Neural cell (in vitro differentiated cells): ENCODE results near the gene TIMM17B. TPM values are rescaled to one million over a fixed set of nuclear protein-coding genes. Genes with fewer than 3 reads are reported as not detected.

ENCODE experiments used
- H2AFZ ChIP-seq: fragments of 200-600, 300-800 bp; sonication (generic), shearing (Covaris generic); 2 replicates; pipeline ENCODE4 v1.6.0; 2014; ENCODE audit warnings: low read depth, mild to moderate bottlenecking, antibody characterized with exemption, low read length, moderate library complexity
- H3F3A ChIP-seq: fragments of 200-600 bp; shearing (Covaris generic); 2 replicates; pipeline ENCODE4 v1.6.1; 2016; ENCODE audit warnings: mild to moderate bottlenecking, moderate library complexity, mixed read lengths, antibody characterized with exemption, low read length; ENCODE audit not compliant: insufficient read depth, poor library complexity, severe bottlenecking
- H3K27ac ChIP-seq: fragments of 200-600, 300-800 bp; sonication (generic), shearing (Covaris generic); 2 replicates; pipeline ENCODE4 v1.5.1; 2014; ENCODE audit warnings: mild to moderate bottlenecking, low read length, moderate library complexity
- H3K27me3 ChIP-seq: fragments of 300-800, 200-600 bp; sonication (generic), shearing (Covaris generic); 2 replicates; pipeline ENCODE4 v1.6.0; 2014; ENCODE audit warnings: mild to moderate bottlenecking, low read depth, low read length, moderate library complexity; ENCODE audit not compliant: insufficient read depth
- H3K36me3 ChIP-seq: fragments of 300-800, 200-600 bp; sonication (generic), shearing (Covaris generic); 2 replicates; pipeline ENCODE4 v1.5.1; 2014; ENCODE audit warnings: mild to moderate bottlenecking, antibody characterized with exemption, low read length, moderate library complexity; ENCODE audit not compliant: insufficient read depth
- H3K4me2 ChIP-seq: fragments of 300-800, 200-600 bp; sonication (generic), shearing (Covaris generic); 2 replicates; pipeline ENCODE4 v1.6.0; 2014; ENCODE audit warnings: mild to moderate bottlenecking, low read length
- H3K4me3 ChIP-seq: fragments of 300-800, 200-600 bp; sonication (generic), shearing (Covaris generic); 2 replicates; pipeline ENCODE4 v1.5.1; 2014; ENCODE audit warnings: mild to moderate bottlenecking, low read length, moderate library complexity
- H3K79me2 ChIP-seq: fragments of 200-600 bp; shearing (Covaris generic); replicated peaks from 2 replicates; pipeline ENCODE4 v1.6.0; 2014; ENCODE audit warnings: mild to moderate bottlenecking, low read length, moderate library complexity; ENCODE audit not compliant: insufficient read depth
- H3K9ac ChIP-seq: fragments of 300-800, 200-600 bp; sonication (generic), shearing (Covaris generic); 2 replicates; pipeline ENCODE4 v1.6.1; 2016; ENCODE audit warnings: mild to moderate bottlenecking, low read length, mixed read lengths
- H3K9me2 ChIP-seq: fragments of 200-600 bp; shearing (Covaris generic); 2 replicates; pipeline ENCODE4 v1.6.1; 2016; ENCODE audit warnings: mild to moderate bottlenecking, low read length, mixed read lengths; ENCODE audit not compliant: insufficient read depth
- H3K9me3 ChIP-seq: fragments of 200-600, 300-800 bp; sonication (generic), shearing (Covaris generic); 2 replicates; pipeline ENCODE4 v1.6.1; 2016; ENCODE audit warnings: mild to moderate bottlenecking, mixed run types, low read length, moderate library complexity, mixed read lengths
- H4K20me1 ChIP-seq: fragments of 200-600 bp; shearing (Covaris generic); 2 replicates; pipeline ENCODE4 v1.6.1; 2016; ENCODE audit warnings: mild to moderate bottlenecking, mixed run types; ENCODE audit not compliant: insufficient read depth
- CTCF ChIP-seq: fragments of 450-650 bp; IDR thresholded peaks from 2 replicates; pipeline ENCODE4 v1.5.1; 2014; ENCODE audit warnings: antibody characterized with exemption, mild to moderate bottlenecking, moderate library complexity; ENCODE audit not compliant: poor library complexity, severe bottlenecking
- EP300 ChIP-seq: fragments of 450-650 bp; conservative IDR thresholded peaks from 2 replicates; pipeline ENCODE4 v1.6.1; 2014; ENCODE audit warnings: antibody characterized with exemption, mild to moderate bottlenecking, moderate library complexity; ENCODE audit not compliant: poor library complexity, severe bottlenecking
- EZH2 ChIP-seq: fragments of 200-600, 300-800 bp; shearing (Covaris generic), sonication (generic); IDR thresholded peaks from 2 replicates; pipeline ENCODE4 v1.6.1; 2014; ENCODE audit warnings: antibody characterized with exemption, low read length, borderline replicate concordance, mild to moderate bottlenecking; ENCODE audit not compliant: insufficient read depth, poor library complexity, severe bottlenecking
- MXI1 ChIP-seq: fragments of 450-650 bp; conservative IDR thresholded peaks from 2 replicates; pipeline ENCODE4 v1.6.1; 2014; ENCODE audit warnings: antibody characterized with exemption, mild to moderate bottlenecking; ENCODE audit not compliant: poor library complexity, severe bottlenecking
- POLR2AphosphoS5 ChIP-seq: IDR thresholded peaks from 2 replicates; pipeline ENCODE4 v1.6.1; 2012
- RAD21 ChIP-seq: fragments of 450-650 bp; conservative IDR thresholded peaks from 2 replicates; pipeline ENCODE4 v1.6.1; 2014; ENCODE audit warnings: antibody characterized with exemption, mild to moderate bottlenecking, moderate library complexity
- REST ChIP-seq: IDR thresholded peaks from 2 replicates; pipeline ENCODE4 v1.6.1; 2012; ENCODE audit warnings: borderline replicate concordance
- SMC3 ChIP-seq: fragments of 450-650 bp; conservative IDR thresholded peaks from 2 replicates; pipeline ENCODE4 v1.6.1; 2014; ENCODE audit warnings: antibody characterized with exemption, mild to moderate bottlenecking, moderate library complexity; ENCODE audit not compliant: poor library complexity
- TAF1 ChIP-seq: IDR thresholded peaks from 2 replicates; pipeline ENCODE4 v1.6.1; 2012; ENCODE audit warnings: low read depth
- polyA plus RNA-seq: library from polyadenylated mRNA; depleted of rRNA; stranded (reverse); fragments of >200 nt; gene quantifications from 2 replicates; pipeline ENCODE4 v1.2.3, GENCODE V29; 2014

TIMM17B gene
- polyA plus RNA-seq, 1 donor from 2014 or later: 131 TPM

- TF ChIP-seq EP300 (no peak), SMC3 (no peak), REST (no peak), EZH2 (no peak), RAD21 (no peak), MXI1 (no peak), CTCF (no peak), TAF1 (no peak), POLR2AphosphoS5 (no peak)
- Histone ChIP-seq H3K9ac (no peak overlapping the region), H3F3A (no peaks in the 10 kb centered on the region)
These were observed 48.7 kb downstream of the TIMM17B start for GRCh38 chrX:48848847-48849246.

More at GRCh38 chrX:48848847-48849246, 48.7 kb downstream of the TIMM17B start:
- H4K20me1 ChIP-seq: no peaks in the 10 kb centered on the region
- H3K9me3 ChIP-seq: no peaks in the 10 kb centered on the region
- no peak overlapping the region for H3K4me2 ChIP-seq
- H3K36me3 ChIP-seq: no peaks in the 10 kb centered on the region
- no peak overlapping the region for H2AFZ ChIP-seq
- H3K9me2 ChIP-seq: no peaks in the 10 kb centered on the region
- no peaks in the 10 kb centered on the region for H3K79me2 ChIP-seq
- H3K4me3 ChIP-seq: no peak overlapping the region
- H3K27ac ChIP-seq: no peak overlapping the region
- no peaks in the 10 kb centered on the region for H3K27me3 ChIP-seq

Other genes with a start within 250 kb of the TIMM17B start
- gene WAS, start 214.0 kb downstream of the TIMM17B start, polyA plus RNA-seq: 1.0 and 1.1 TPM in 2 replicates
- 3.1 and 3.2 TPM in 2 replicates for gene SUV39H1, start 201.0 kb downstream of the TIMM17B start, polyA plus RNA-seq
- not detected in 2 replicates for gene GLOD5, start 136.0 kb downstream of the TIMM17B start, polyA plus RNA-seq
- gene GATA1, start 111.2 kb downstream of the TIMM17B start, polyA plus RNA-seq: not detected in 2 replicates
- 161 and 166 TPM in 2 replicates for gene HDAC6, start 95.7 kb downstream of the TIMM17B start, polyA plus RNA-seq
- 3.2 and 3.6 TPM in 2 replicates for gene ERAS, start 71.3 kb downstream of the TIMM17B start, polyA plus RNA-seq
- gene PCSK1N, start 62.2 kb downstream of the TIMM17B start, polyA plus RNA-seq: 232 and 243 TPM in 2 replicates
- 70.8 and 78.5 TPM in 2 replicates for gene PQBP1, start 162 bp upstream of the TIMM17B start, polyA plus RNA-seq
- 20.7 and 25.3 TPM in 2 replicates for gene SLC35A2, start 13.9 kb upstream of the TIMM17B start, polyA plus RNA-seq
- 8.9 and 11.1 TPM in 2 replicates for gene PIM2, start 21.3 kb upstream of the TIMM17B start, polyA plus RNA-seq
- 34.3 and 35.9 TPM in 2 replicates for gene OTUD5, start 59.8 kb upstream of the TIMM17B start, polyA plus RNA-seq
- 3.7 and 4.8 TPM in 2 replicates for gene KCND1, start 74.1 kb upstream of the TIMM17B start, polyA plus RNA-seq
- 134 and 138 TPM in 2 replicates for gene GRIPAP1, start 104.5 kb upstream of the TIMM17B start, polyA plus RNA-seq
- gene TFE3, start 145.6 kb upstream of the TIMM17B start, polyA plus RNA-seq: 8.9 and 17.9 TPM in 2 replicates
- 2.8 and 3.1 TPM in 2 replicates for gene CCDC120, start 161.2 kb upstream of the TIMM17B start, polyA plus RNA-seq
- 7.3 and 10.8 TPM in 2 replicates for gene PRAF2, start 176.2 kb upstream of the TIMM17B start, polyA plus RNA-seq
- 26.5 and 29.5 TPM in 2 replicates for gene WDR45, start 182.1 kb upstream of the TIMM17B start, polyA plus RNA-seq
- 22.9 and 27.3 TPM in 2 replicates for gene GPKOW, start 226.0 kb upstream of the TIMM17B start, polyA plus RNA-seq